HUES48 (cell line): ENCODE data around the gene KRTAP2-1.
"Not testable (repeated sequence)": the region's sequence is repeated elsewhere in the genome, so short reads cannot be mapped to it uniquely, and the experiment has no call there.

Experiments used
- H3K27ac ChIP-seq: one replicate; pipeline ENCODE4 v1.7.0; 2013; ENCODE audit warnings: low read depth, low read length, inconsistent platforms
- H3K27me3 ChIP-seq: 2 replicates; pipeline ENCODE4 v1.6.1; 2013; ENCODE audit warnings: mild to moderate bottlenecking, low read length; ENCODE audit not compliant: control insufficient read depth, insufficient read depth
- H3K36me3 ChIP-seq: 2 replicates; pipeline ENCODE4 v1.6.1; 2013; ENCODE audit warnings: low read length; ENCODE audit not compliant: control insufficient read depth, insufficient read depth
- H3K4me1 ChIP-seq: 2 replicates; pipeline ENCODE4 v1.6.1; 2013; ENCODE audit warnings: mild to moderate bottlenecking, low read length; ENCODE audit not compliant: control insufficient read depth, insufficient read depth
- H3K4me3 ChIP-seq: 2 replicates; pipeline ENCODE4 v1.5.1; 2013; ENCODE audit warnings: mild to moderate bottlenecking, low read depth, low read length
- H3K9ac ChIP-seq: 2 replicates; pipeline ENCODE4 v1.6.1; 2013; ENCODE audit warnings: mild to moderate bottlenecking, low read depth, low read length, moderate library complexity
- H3K9me3 ChIP-seq: 2 replicates; pipeline ENCODE4 v1.6.1; 2013; ENCODE audit warnings: low read length; ENCODE audit not compliant: control insufficient read depth, insufficient read depth

KRTAP2-1 gene

DNA sequence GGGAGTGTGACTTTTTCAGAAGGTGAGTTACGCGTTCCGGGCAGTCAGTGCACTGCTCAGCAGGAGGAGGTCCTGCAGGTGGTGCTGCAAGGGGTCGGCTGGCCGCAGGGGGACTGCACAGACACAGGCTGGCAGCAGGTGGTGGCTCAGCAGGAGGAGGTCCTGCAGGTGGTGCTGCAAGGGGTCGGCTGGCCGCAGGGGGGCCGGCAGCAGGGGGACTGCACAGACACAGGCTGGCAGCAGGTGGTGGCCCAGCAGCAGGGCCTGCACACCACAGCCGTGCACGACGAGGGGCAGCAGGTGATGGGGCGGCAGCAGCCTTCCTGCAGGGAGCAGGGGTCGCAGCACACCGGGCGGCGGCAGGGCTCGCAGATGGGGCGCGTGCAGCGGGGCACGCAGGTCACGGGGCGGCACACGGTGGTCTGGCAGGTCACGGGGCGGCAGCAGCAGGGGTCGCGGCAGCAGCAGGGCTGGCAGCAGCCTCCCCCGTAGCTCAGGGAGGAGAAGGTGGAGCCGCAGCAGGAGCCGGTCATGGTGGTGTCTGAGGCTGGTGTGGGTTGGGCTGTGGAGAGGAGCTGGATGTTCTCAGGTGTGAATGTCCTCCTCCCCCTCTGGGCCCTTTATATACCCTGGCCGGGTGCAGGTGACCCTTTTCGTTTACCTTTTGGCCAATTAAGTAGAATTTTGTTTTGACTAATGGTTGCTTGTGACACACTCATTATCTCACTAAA, at the start of gene KRTAP2-1:
KRTAP2-1 (minus strand) TSS at position 582 of the 731 bp plus-strand sequence; CDS start at position 533, 49 bp downstream.
- H3K4me1 ChIP-seq, H3K27me3 ChIP-seq, H3K36me3 ChIP-seq, H3K9me3 ChIP-seq, H3K27ac ChIP-seq, H3K9ac ChIP-seq, H3K4me3 ChIP-seq: not testable (repeated sequence)

DNA sequence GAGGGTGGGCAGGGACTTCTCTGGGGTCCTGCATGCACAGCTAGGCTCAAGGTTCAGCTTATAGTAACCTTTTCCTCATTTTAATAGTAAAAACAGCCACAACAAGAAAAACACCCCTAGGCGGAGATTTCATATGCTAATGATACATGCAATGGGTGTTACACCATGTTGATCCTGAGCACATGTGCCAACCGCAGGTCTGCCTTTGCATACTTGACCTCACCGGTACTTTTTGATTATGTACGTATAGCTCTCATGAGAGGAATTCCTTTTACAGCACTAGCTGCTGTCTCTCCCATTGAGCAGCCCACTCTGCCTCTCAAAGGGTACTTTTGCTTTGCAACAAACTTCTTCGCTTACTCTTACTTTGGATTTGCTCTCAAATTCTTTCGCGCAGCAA, 48.9 kb upstream of the KRTAP2-1 start:
- H3K4me3 ChIP-seq = no peak overlapping the region
- H3K27ac ChIP-seq = no peak overlapping the region
- no peak overlapping the region for H3K9ac ChIP-seq
- no peaks in the 10 kb centered on the region for H3K36me3 ChIP-seq
- peaks cover 6% of the 10 kb centered on the region; the same call in 1 of the 2 replicates for H3K9me3 ChIP-seq
- H3K27me3 ChIP-seq = no peaks in the 10 kb centered on the region
- H3K4me1 ChIP-seq = no peaks in the 10 kb centered on the region

- H3K4me3 ChIP-seq, H3K4me1 ChIP-seq, H3K36me3 ChIP-seq, H3K27ac ChIP-seq, H3K27me3 ChIP-seq, H3K9me3 ChIP-seq, H3K9ac ChIP-seq: not testable (repeated sequence)
These were observed 41.7 kb upstream of the KRTAP2-1 start for GRCh38 chr17:41088760-41089352.

DNA sequence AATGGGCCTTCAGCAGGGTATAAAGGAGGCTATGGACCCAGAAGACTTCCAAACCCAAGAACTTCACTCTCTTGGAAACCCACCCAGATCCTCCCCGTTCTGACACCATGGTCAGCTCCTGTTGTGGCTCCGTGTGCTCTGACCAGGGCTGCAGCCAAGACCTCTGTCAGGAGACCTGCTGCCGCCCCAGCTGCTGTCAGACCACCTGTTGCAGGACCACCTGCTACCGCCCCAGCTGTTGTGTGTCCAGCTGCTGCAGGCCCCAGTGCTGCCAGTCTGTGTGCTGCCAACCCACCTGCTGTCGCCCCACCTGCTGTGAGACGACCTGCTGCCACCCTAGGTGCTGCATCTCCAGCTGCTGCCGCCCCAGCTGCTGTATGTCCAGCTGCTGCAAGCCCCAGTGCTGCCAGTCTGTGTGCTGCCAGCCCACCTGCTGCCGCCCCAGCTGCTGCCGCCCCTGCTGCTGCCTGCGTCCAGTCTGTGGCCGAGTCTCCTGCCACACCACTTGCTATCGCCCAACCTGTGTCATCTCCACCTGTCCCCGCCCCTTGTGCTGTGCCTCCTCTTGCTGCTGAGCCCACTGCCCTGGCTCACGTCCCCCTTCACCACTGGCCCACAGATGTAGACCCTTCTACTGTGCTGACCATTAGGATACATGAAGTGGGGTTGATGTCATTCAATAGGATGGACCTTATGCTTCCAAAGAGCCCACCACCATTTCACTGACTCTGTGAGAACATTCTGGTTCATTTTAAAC, 37.2 kb upstream of the KRTAP2-1 start, which contains the start of gene KRTAP4-7:
KRTAP4-7 (plus strand) TSS at position 51 of the 757 bp plus-strand sequence; CDS start at position 108, 57 bp downstream.
- H3K4me1 ChIP-seq, H3K9ac ChIP-seq, H3K36me3 ChIP-seq, H3K27me3 ChIP-seq, H3K9me3 ChIP-seq, H3K4me3 ChIP-seq, H3K27ac ChIP-seq: not testable (repeated sequence)

- not testable (repeated sequence) for H3K4me3 ChIP-seq, H3K36me3 ChIP-seq, H3K4me1 ChIP-seq, H3K9ac ChIP-seq, H3K27ac ChIP-seq, H3K9me3 ChIP-seq, H3K27me3 ChIP-seq
These were observed 36.3 kb upstream of the KRTAP2-1 start for GRCh38 chr17:41083427-41083826.

- no peak overlapping the region for H3K4me3 ChIP-seq
- no peaks in the 10 kb centered on the region for H3K36me3 ChIP-seq
- no peak overlapping the region for H3K27ac ChIP-seq
- no peaks in the 10 kb centered on the region for H3K27me3 ChIP-seq
- no peaks in the 10 kb centered on the region for H3K9me3 ChIP-seq
- H3K4me1 ChIP-seq = no peaks in the 10 kb centered on the region
- H3K9ac ChIP-seq = no peak overlapping the region
These were observed 35.5 kb upstream of the KRTAP2-1 start for GRCh38 chr17:41082626-41083025.

DNA sequence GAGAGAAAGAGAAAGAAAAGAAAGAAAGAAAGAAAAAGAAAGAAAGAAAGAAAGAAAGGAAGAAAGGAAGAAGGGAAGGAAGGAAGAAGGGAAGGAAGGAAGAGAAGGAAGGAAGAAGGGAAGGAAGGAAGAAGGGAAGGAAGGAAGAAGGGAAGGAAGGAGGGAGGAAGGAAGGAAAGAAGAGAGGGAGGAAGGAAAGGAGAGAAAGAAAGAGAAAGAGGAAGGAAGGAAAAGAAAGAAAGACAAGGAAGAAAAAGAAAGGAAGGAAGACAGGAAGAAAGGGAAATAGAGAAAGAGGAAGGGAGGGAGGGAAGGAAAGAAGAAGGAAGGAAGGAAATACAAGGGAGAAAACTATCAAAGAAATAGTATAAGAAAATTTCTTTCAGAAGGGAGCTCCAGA, 29.7 kb upstream of the KRTAP2-1 start:
- Histone ChIP-seq H3K27ac (no peak overlapping the region), H3K9ac (no peak overlapping the region), H3K36me3 (no peaks in the 10 kb centered on the region), H3K4me3 (no peak overlapping the region), H3K27me3 (no peaks in the 10 kb centered on the region), H3K9me3 (no peaks in the 10 kb centered on the region), H3K4me1 (no peaks in the 10 kb centered on the region)

GRCh38 chr17:41073676-41074075, 26.6 kb upstream of the KRTAP2-1 start:
- H3K4me3 ChIP-seq = no peak overlapping the region
- H3K27ac ChIP-seq = no peak overlapping the region
- no peak overlapping the region for H3K9ac ChIP-seq
- H3K9me3 ChIP-seq = no peaks in the 10 kb centered on the region
- no peaks in the 10 kb centered on the region for H3K4me1 ChIP-seq
- H3K27me3 ChIP-seq = no peaks in the 10 kb centered on the region
- no peaks in the 10 kb centered on the region for H3K36me3 ChIP-seq

DNA sequence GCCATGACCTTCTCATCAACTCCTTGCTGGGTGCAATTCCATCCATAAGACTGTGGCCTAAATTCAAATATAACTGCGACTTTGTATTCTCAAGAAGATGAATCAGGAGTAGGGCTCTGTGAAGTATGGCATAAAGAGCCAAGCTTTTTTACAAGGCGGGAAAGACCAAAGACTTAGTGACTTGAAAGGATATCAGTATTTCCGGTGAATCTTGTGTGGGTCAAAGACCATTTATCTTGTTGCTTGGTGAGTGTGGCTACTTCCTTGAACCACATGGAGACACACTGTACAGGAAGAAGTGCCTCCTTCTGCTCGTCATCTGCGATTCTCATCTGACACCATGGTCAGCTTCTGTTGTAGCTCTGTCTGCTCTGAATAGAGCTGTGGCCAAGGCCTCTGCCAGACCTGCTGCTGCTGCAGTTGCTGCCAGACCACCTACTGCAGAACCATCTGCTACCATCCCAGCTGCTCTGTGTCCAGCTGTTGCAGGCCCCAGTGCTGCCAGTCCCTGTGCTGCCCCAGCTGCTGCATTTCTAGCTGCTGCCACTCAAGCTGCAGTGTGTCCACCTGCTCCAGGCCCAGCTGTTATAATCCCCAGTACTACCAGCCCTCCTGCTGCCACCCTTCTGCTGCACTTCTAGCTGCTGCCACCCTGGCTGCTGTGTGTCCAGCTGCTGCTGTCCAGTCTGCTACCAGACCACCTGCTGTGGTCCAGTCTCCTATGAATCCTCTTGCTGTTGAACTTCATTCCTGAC, 24.7 kb upstream of the KRTAP2-1 start:
- Histone ChIP-seq H3K9ac (no peak overlapping the region), H3K27me3 (no peaks in the 10 kb centered on the region), H3K27ac (no peak overlapping the region), H3K36me3 (no peaks in the 10 kb centered on the region), H3K4me1 (no peaks in the 10 kb centered on the region), H3K4me3 (no peak overlapping the region), H3K9me3 (no peaks in the 10 kb centered on the region)

- Histone ChIP-seq H3K27ac (no peak overlapping the region), H3K9me3 (no peaks in the 10 kb centered on the region), H3K4me3 (no peak overlapping the region), H3K4me1 (no peaks in the 10 kb centered on the region), H3K9ac (no peak overlapping the region), H3K36me3 (no peaks in the 10 kb centered on the region), H3K27me3 (no peaks in the 10 kb centered on the region)
These were observed 21.9 kb upstream of the KRTAP2-1 start for GRCh38 chr17:41069031-41069430.
